PC-9 (cell line): ENCODE results near the gene SLCO1B3.
"Not testable (repeated sequence)": the region's sequence is repeated elsewhere in the genome, so short reads cannot be mapped to it uniquely, and the experiment has no call there.

Experiments
- EZH2 ChIP-seq: fragments of 200-600 bp; sonication (generic); IDR thresholded peaks from 2 replicates; pipeline ENCODE4 v1.8.0; 2017; ENCODE audit warnings: antibody characterized with exemption, low read depth
- TF ChIP-seq, protein P1 (sequence below): fragments of 200-600 bp; sonication (generic); conservative IDR thresholded peaks from 2 replicates; pipeline ENCODE4 v1.6.1; 2017; ENCODE audit warnings: mixed run types, antibody characterized with exemption, mild to moderate bottlenecking, moderate library complexity

DNA sequence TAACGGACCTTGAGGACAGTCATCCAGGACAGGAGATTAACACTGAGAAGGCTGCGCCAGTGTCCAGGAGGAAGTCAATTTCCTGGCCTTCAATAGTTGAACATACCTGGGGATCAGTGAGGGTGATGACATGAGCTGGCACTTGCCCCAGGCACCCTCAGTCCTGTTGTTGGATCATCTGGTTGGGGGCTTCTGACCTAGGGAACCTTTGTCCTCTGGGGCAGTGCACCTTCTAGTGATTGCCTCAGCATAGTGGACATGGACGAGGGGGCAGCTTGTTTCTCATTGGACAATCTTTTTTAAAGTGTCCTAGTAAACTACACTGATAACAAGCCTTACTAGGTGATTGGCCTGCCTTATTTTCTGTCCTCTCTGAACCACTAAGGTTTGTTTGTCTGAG is 30.5 kb upstream of the SLCO1B3 start:
- TF ChIP-seq EZH2: not testable (repeated sequence)
- TF ChIP-seq, protein P1, sequence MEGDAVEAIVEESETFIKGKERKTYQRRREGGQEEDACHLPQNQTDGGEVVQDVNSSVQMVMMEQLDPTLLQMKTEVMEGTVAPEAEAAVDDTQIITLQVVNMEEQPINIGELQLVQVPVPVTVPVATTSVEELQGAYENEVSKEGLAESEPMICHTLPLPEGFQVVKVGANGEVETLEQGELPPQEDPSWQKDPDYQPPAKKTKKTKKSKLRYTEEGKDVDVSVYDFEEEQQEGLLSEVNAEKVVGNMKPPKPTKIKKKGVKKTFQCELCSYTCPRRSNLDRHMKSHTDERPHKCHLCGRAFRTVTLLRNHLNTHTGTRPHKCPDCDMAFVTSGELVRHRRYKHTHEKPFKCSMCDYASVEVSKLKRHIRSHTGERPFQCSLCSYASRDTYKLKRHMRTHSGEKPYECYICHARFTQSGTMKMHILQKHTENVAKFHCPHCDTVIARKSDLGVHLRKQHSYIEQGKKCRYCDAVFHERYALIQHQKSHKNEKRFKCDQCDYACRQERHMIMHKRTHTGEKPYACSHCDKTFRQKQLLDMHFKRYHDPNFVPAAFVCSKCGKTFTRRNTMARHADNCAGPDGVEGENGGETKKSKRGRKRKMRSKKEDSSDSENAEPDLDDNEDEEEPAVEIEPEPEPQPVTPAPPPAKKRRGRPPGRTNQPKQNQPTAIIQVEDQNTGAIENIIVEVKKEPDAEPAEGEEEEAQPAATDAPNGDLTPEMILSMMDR: not testable (repeated sequence)
